NOMO-1 treated with DMSO at 0.1 percent for 48 hours (cell line): Measurements from ENCODE around the gene GHRHR.

ENCODE experiments used
- DNase-seq: peaks from one replicate; lab custom pipeline; 2025; ENCODE audit not compliant: unreplicated experiment; lab: John Stamatoyannopoulos, UW

GHRHR gene

DNA sequence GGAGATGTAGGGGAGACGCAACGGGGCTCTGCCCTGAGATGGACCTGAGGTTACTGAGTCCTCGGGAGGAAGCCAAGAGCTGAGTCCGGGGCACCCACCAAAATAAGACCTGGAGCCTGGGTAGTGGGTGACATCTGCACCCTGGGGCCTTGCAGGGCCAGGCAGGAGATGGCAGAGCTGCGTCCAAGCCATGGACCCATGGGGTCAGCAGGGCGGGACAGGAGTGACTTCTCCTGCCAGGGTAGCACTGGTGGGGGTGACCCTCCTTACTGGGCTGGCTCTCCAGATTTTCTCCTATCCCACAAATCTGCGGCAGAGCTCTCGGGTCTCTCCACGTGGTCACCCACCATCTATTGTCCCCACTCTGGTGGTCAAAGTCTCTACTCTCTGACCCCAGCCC lies 2.1 kb downstream of the GHRHR start:
- DNase-seq: no peak

- peak; percentile 10 for DNase-seq
These were observed 4.5 kb downstream of the GHRHR start for GRCh38 chr7:30968294-30968693.

DNA sequence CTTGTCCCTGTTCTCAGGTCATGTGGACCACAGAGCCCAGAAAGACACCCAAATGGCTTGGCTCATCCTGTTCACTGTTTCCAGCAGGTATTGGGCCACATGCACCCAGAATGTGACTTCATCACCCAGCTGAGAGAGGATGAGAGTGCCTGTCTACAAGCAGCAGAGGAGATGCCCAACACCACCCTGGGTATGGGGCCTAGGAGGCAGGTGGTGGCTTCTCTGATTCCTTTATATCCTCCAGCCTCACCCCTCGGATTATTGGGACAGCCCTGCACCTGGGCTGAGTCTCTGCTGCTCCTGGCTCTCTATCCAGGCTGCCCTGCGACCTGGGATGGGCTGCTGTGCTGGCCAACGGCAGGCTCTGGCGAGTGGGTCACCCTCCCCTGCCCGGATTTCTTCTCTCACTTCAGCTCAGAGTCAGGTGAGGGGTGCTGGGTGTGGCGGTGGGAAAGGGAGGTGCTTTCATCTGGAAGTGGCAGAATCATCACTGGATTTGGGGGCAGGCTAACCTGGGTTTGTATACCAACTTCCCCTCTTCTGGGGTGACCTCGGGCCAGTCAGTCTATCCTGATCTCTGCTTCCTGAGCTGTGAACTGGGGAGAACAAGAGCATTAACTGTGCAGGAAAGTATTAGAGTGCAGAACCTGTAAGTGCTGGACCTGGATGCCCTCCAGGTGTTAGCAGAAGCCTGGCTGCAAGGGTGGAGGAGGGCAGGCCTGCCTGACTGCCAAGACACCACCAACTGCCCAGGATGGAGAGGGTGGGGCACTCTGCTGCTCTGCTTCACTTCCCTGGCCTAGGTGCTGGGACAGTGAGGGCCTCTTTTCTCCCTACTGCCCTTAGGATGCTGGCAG lies 5.2 kb downstream of the GHRHR start:
- DNase-seq: no peak

DNA sequence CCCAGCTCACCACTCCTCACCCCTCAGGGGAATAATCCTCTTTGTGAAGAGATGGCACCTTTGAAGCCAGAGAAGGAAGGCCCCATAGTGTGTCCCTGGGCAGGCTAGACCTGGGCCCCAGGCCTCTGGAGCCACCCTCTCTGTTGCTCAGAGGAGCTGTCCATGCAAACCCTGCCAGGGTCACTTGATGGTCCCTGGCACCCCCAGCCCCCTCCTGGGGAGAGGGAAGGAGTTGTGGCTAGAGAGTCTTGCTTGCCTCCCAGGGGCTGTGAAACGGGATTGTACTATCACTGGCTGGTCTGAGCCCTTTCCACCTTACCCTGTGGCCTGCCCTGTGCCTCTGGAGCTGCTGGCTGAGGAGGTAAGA lies 5.8 kb downstream of the GHRHR start:
- DNase-seq: no peak

DNA sequence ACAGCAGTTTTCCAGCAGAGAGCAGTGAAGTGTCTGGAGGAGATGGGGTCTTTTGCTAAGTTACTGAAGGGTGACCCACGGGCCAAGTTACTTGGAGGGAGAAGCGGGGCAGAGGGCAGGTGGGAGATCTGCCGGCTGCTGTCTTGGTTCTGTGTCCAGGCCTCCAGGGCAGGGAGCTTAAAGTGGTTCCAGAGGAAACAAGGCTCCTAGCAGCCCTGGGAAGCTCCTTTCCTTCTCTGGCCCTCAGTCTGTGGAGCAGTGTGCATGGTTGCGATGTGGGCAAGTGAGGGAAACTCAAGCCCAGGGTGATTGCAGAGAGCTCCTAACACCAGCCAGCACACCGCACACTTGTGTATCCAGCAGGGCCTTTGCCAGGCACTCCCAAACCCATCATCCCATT lies 6.3 kb downstream of the GHRHR start:
- DNase-seq: no peak

- no peak for DNase-seq
These were observed 6.9 kb downstream of the GHRHR start for GRCh38 chr7:30970594-30971094.

GRCh38 chr7:30971440-30971839 lies 7.7 kb downstream of the GHRHR start:
- DNase-seq: no peak

- DNase-seq: no peak
These were observed 8.2 kb downstream of the GHRHR start for GRCh38 chr7:30971840-30972563.

- no peak for DNase-seq
These were observed 9.5 kb downstream of the GHRHR start for GRCh38 chr7:30973292-30973691.

DNA sequence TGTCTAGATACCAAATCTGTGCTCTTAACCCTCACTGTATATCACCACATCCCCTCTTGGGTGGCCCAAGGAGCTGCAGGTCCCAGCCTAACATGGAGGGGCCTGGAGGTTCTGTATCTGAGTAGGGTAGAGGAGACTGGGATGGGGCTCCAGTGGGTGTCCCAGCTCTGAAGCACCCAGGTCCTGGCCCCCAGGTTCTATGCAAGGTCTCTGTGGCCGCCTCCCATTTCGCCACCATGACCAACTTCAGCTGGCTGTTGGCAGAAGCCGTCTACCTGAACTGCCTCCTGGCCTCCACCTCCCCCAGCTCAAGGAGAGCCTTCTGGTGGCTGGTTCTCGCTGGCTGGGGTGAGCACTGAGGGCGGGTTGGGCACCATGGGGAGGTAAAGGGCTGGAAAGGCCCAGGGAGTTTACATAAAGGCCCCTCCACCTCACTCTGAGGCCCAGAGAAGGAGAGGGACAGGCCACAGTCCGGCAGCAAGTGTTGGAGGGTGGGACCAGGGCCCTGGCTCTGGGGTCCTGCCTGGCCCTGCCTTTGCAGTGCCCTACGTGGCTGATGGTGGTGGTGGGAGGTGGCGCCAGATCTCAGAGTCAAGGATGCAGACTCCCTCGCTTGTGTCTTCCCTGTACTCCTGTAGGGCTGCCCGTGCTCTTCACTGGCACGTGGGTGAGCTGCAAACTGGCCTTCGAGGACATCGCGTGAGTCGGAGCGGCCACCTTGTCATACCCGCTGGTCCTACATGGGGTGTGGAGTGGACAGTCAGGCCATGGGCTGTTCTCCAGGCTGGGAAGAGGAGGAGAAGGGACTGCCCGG lies 10.2 kb downstream of the GHRHR start:
- no peak for DNase-seq

GRCh38 chr7:30974605-30975255 lies 11.0 kb downstream of the GHRHR start:
- peak; percentile 34 for DNase-seq

GRCh38 chr7:30975256-30975899 lies 11.6 kb downstream of the GHRHR start:
- DNase-seq: no peak

DNA sequence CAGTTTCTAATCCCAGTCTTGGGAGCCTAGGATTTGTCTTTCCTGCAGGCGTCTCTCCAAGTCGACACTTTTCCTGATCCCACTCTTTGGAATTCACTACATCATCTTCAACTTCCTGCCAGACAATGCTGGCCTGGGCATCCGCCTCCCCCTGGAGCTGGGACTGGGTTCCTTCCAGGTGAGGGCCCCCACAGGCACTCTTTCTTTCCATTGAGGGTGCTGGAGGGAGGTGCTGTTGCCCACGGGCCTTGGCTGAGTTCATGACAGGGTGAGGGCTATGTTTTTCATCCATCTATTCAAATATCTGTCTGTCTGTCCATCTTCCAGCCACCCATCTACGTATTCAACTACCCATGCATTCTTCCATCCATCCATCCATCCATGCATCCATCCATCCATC lies 12.6 kb downstream of the GHRHR start:
- no peak for DNase-seq

DNA sequence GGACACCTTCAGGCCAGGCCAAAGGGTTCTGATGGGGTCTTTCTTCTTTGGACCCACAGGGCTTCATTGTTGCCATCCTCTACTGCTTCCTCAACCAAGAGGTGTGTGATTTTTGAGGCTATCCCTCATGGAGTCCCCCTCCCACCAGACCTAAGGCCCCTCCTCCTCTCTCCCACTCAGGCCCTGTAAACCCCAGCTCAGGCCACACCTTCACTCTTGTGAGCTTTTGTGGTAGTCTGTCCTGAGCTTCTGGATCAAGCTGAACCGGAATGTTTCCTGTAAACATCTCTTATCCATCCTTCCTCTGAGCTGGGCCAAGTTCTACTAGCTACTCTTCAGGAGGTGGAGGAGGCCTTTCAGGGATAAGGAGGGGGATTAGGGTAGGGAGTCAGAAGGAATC lies 13.5 kb downstream of the GHRHR start:
- no peak for DNase-seq

- no peak for DNase-seq
These were observed 14.3 kb downstream of the GHRHR start for GRCh38 chr7:30977896-30978564.

GRCh38 chr7:30979027-30979426 lies 15.3 kb downstream of the GHRHR start:
- no peak for DNase-seq

DNA sequence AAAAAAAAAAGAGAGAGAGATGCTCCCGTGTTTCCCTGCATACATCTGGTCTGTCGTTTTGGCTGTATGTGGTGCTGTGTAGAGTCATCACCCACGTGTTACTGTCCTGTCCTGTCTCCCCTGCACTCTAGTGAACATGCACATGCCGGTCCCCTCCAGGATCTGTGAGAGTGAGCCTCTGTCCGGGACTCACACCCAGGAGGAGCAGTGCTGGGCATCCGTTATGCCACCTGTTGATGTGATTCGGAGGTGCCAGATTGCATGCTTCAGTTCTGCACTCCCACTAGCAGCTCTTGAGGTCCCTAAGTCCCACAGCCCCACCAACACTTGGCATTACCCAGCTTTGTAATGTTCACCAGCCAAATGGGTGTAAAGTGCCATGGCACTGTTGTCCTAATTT lies 16.4 kb downstream of the GHRHR start:
- DNase-seq: no peak

GRCh38 chr7:30980751-30981150 lies 17.0 kb downstream of the GHRHR start:
- DNase-seq: no peak

DNA sequence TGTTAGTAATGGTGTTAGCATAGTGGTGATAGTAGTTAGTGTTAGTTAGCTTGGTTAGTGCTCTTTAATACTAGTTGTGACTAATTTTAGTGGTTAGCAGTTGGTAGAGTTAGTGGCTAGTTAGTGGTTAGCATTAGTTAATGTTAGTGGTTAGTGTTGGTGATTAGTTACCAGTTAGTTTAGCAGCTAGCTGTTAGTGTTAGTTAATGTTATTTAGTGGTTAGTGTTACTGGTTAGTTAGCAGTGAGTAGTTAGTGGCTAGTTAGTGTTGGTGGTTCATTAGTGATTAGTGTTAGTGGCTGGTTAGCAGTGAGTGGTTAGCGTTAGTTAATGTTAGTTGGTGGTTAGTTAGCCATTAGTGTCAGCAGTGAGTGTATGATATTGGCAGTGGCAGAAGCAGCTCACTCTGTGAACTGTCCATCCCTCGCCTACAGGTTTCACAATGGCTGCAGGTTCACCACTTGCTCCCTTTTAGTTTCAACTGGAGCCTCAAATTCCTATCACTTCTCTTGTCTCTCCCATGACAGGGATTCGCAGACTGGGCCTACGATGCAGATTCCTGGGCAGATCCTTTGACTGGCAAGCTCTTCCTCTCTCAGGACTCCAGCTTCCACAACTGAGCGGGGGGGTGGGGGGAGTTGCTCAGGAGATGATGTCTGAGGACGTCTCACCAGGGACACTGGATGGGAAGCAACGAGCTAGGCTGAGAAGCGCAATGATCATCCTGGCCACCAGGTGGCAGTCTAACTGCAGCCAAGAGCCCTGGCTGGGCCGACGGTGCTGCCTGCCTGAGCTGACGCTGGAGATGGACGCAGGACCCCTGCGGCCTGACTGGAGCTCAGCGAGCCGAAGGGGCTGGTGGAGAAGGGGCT lies 19.5 kb downstream of the GHRHR start:
- peak; percentile 28 for DNase-seq
